MG63 (cell line): ENCODE data around the gene PCSK7. TPM values are rescaled to one million over a fixed set of nuclear protein-coding genes. Genes with fewer than 3 reads are reported as not detected.
"Not testable (repeated sequence)": the region's sequence is repeated elsewhere in the genome, so short reads cannot be mapped to it uniquely, and the experiment has no call there.

ENCODE experiments used
- DNase-seq: peaks from one replicate; pipeline ENCODE4 v3.0.0-alpha.2; 2020
- H3K27me3 ChIP-seq: fragments of 250-450 bp; sonication (Bioruptor Pico); 2 replicates; pipeline ENCODE4 v1.5.1; 2020; ENCODE audit warnings: mild to moderate bottlenecking, moderate library complexity
- H3K36me3 ChIP-seq: fragments of 250-450 bp; sonication (Bioruptor Pico); 2 replicates; pipeline ENCODE4 v1.5.1; 2020; ENCODE audit warnings: mild to moderate bottlenecking, moderate library complexity
- H3K4me3 ChIP-seq: fragments of 250-450 bp; sonication (Bioruptor Pico); 2 replicates; pipeline ENCODE4 v1.5.1; 2020; ENCODE audit warnings: mild to moderate bottlenecking, moderate library complexity
- H3K9me3 ChIP-seq: fragments of 250-450 bp; sonication (Bioruptor Pico); 2 replicates; pipeline ENCODE4 v1.5.1; 2020; ENCODE audit warnings: mild to moderate bottlenecking, moderate library complexity
- total RNA-seq: library from RNA; depleted of rRNA; stranded (reverse); fragments of >200 nt; shearing (Covaris generic); gene quantifications from 2 replicates; pipeline ENCODE4 v1.2.3, GENCODE V29; 2014; ENCODE audit warnings: low replicate concordance

The PCSK7 gene
- total RNA-seq, 1 experiment from 2014 or later = 24.9 TPM

DNA sequence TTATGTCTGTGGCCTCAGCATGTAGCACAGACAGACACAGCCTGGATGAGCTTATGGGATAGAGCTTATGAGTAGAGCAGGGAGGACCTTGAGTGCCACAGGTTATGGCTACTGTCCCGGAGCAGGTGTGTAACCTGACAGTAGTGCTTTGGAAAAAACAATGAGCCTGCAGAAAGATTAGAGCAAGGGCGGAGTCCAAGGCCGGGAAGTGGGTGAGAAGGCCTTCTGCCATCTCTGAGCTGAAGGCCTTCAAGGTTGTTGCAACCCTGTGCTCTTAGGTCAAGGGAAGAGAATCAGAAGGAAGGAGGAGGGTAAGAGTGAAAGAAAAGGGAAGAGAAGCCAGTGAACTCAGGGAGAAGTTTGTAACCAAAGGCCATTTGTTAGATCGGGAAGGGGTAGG, 36.6 kb downstream of the PCSK7 start:
- no peak overlapping the region for H3K4me3 ChIP-seq
- H3K36me3 ChIP-seq = no peaks in the 10 kb centered on the region; the same call in 1 of the 2 replicates
- H3K27me3 ChIP-seq = no peaks in the 10 kb centered on the region
- DNase-seq = no peak
- H3K9me3 ChIP-seq = no peaks in the 10 kb centered on the region

DNA sequence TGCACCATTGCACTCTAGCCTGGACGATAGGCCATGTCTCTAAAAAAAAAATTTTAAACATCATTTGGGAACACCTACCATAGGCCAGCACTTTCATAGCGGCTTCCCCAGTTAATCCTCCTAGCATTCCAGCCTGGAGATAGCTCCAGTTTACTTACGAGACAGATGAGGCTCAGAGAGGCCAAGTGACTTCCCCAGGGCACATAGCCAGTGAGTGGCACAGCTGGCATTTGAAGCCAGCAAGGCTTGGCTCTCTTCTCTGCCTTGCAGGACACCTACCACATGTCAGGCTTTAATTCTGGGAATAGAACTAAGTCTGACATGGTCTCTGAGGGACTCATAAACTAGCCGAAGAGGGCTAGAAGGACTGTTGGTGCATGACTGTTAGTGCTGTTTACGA, 37.6 kb downstream of the PCSK7 start:
- no peak for DNase-seq
- H3K36me3 ChIP-seq = no peaks in the 10 kb centered on the region; the same call in 1 of the 2 replicates
- no peaks in the 10 kb centered on the region for H3K27me3 ChIP-seq
- no peaks in the 10 kb centered on the region for H3K9me3 ChIP-seq
- no peak overlapping the region for H3K4me3 ChIP-seq

DNA sequence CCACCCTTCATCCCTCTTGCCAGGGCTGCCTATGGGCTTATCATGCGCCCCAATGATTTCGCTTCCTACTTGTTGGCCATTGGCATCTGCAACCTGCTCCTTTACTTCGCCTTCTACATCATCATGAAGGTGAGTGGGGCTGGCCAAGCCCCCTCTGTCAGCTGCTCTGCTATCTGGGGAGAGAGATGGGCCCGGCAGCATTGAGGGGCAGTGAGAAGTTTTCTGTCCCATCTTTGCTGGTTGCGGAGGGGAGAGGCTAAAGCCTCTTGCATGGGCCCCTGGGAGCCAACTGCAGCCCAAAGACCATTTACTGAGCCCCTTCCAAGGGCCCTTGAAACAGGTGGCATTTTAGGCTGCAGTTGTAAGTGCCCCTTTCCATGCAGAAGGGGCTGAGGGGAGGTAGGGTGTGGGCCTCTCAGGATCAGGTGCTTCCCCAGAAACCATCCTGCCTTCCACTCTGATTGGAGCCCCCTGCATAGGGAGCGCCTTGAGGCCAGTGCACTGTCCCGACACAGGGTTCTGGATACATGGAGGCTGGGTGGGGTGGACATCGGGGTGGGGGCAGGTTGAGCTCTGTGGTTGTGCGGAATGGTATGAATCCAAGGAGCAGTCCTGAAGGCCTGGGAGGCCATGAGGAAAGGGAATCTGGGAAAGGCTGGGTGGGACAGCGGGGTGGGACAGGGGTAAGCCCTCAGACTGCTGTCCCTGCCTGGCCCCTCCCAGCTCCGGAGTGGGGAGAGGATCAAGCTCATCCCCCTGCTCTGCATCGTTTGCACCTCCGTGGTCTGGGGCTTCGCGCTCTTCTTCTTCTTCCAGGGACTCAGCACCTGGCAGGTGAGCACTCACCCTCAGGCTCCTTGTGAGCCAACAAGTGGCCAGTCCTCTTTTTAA, 38.5 kb downstream of the PCSK7 start:
- DNase-seq = no peak
- no peaks in the 10 kb centered on the region for H3K27me3 ChIP-seq
- no peak overlapping the region for H3K4me3 ChIP-seq
- no peaks in the 10 kb centered on the region; the same call in 1 of the 2 replicates for H3K36me3 ChIP-seq
- H3K9me3 ChIP-seq = no peaks in the 10 kb centered on the region

DNA sequence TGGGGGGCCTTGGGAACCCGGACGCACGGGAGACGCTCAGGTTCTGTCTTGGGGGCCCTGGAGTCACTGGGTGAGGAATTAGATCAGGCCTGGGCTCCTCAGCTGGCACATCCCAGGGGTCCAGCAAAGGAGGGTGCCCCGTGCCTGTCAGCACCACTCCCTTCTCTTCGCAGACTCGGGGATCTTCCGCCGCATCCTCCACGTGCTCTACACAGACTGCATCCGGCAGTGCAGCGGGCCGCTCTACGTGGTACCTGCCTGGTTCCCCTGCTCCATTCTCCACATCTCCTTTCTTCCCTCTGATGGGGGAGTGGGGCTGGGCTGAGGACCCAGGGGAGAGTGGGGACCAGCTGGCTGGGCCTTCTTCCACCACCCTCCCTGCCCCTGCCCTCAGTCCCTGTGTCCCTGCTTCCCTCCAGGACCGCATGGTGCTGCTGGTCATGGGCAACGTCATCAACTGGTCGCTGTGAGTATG, 39.4 kb downstream of the PCSK7 start:
- no peaks in the 10 kb centered on the region; the same call in 1 of the 2 replicates for H3K36me3 ChIP-seq
- no peaks in the 10 kb centered on the region for H3K27me3 ChIP-seq
- no peaks in the 10 kb centered on the region for H3K9me3 ChIP-seq
- H3K4me3 ChIP-seq = no peak overlapping the region
- no peak for DNase-seq

DNA sequence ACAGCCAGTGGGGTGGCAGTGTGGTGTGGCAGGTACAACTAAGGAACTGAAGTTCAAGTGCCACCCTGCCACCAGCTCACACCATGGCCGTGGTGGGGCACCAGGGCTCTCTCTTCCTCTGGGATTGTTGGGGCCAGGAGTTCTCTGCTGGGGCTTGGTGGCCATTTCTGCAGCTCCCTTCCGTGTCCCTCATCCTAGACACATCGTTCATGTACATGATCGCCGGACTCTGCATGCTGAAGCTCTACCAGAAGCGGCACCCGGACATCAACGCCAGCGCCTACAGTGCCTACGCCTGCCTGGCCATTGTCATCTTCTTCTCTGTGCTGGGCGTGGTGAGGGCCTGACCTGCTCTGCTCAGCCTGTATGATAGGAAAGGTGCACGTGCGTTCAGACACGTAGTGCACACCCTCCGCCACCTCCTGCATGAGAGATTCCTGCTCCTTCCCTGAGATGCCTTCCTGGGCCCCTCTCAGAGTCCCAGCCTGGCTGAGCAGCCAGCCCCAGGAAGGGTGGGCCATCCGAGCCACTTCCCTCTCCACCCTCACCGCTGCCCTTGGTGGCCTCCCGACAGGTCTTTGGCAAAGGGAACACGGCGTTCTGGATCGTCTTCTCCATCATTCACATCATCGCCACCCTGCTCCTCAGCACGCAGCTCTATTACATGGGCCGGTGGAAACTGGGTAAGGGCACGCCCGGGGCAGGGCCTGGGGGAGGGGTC, 40.0 kb downstream of the PCSK7 start:
- H3K36me3 ChIP-seq = no peaks in the 10 kb centered on the region; the same call in 1 of the 2 replicates
- no peak overlapping the region for H3K4me3 ChIP-seq
- DNase-seq = no peak
- no peaks in the 10 kb centered on the region for H3K9me3 ChIP-seq
- no peaks in the 10 kb centered on the region for H3K27me3 ChIP-seq

DNA sequence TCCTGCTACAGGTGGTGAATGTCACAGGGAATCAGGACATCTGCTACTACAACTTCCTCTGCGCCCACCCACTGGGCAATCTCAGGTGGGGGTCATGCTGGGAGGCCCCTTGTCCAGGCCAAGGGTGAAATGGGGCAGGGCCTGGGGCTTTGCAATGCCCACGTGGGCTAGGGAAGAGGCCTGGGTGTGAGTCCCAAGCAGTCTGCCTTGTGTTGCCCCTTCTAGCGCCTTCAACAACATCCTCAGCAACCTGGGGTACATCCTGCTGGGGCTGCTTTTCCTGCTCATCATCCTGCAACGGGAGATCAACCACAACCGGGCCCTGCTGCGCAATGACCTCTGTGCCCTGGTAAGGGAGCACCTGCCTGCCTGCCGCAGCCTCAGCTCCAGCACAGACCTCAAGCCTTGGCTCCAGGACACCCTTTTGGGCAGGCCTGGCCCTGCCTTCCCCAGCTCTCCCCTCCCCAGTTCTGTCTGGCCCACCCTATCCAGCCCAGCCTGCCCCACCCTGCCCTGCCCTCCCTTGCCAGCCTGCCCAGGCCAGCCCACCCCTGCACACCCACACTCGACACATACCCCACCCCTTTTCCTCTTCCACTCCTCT, 41.8 kb downstream of the PCSK7 start:
- DNase-seq = no peak
- Histone ChIP-seq H3K27me3 (no peaks in the 10 kb centered on the region), H3K36me3 (no peaks in the 10 kb centered on the region; the same call in 1 of the 2 replicates), H3K9me3 (no peaks in the 10 kb centered on the region), H3K4me3 (no peak overlapping the region)

DNA sequence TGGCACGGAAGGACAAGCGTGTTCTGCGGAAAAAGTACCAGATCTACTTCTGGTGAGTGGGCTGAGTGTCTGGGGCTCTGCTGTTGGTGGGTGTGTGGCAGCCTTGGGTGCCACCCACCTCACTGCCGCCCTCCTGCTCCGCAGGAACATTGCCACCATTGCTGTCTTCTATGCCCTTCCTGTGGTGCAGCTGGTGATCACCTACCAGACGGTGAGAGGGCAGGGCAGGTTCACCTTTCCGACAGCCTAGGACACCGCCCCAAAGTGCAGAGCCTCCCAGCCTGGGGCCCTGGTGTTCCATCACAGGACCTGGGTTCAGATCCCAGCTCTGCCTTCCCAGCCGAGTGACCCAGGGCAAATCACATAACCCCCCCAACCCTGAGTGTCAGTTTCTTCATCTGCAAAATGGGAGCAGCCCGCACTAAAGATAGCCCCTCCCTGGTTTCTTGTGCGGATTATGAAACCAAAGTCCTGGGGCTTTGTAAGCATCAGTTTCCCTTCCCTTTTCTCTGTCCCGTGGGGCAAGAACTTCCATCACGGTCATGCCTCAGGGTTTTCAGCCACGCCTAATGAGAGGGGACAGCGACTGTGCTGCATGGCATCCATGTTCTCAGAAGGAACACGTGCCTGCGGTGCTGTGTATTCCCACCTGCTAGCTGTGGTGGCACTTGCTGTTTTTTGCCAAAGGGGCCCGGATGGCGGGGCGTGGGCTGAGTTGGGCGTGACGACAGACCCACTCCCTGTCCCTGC, 42.5 kb downstream of the PCSK7 start:
- no peak for DNase-seq
- H3K36me3 ChIP-seq = no peaks in the 10 kb centered on the region; the same call in 1 of the 2 replicates
- H3K27me3 ChIP-seq = no peaks in the 10 kb centered on the region
- no peak overlapping the region for H3K4me3 ChIP-seq
- H3K9me3 ChIP-seq = no peaks in the 10 kb centered on the region

DNA sequence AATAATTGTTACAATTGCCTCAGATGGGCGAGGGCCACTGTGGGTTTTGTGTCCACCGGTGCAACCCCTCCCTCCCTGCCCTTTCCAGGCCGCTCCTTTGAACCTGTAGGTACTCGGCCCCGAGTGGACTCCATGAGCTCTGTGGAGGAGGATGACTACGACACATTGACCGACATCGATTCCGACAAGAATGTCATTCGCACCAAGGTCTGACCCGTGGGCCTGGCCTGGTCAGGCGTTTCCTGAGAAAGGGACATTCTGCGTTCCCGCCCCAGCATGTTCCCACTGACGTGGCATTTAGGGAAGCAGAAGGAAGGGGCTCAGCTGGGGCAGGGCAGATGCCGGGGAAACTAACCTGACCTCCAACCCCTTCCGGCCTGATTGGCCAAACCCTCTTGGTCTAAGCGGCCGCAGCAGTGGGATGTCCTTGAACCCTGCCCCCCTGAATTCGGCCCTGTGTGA, 43.2 kb downstream of the PCSK7 start:
- H3K36me3 ChIP-seq = no peaks in the 10 kb centered on the region; the same call in 1 of the 2 replicates

DNA sequence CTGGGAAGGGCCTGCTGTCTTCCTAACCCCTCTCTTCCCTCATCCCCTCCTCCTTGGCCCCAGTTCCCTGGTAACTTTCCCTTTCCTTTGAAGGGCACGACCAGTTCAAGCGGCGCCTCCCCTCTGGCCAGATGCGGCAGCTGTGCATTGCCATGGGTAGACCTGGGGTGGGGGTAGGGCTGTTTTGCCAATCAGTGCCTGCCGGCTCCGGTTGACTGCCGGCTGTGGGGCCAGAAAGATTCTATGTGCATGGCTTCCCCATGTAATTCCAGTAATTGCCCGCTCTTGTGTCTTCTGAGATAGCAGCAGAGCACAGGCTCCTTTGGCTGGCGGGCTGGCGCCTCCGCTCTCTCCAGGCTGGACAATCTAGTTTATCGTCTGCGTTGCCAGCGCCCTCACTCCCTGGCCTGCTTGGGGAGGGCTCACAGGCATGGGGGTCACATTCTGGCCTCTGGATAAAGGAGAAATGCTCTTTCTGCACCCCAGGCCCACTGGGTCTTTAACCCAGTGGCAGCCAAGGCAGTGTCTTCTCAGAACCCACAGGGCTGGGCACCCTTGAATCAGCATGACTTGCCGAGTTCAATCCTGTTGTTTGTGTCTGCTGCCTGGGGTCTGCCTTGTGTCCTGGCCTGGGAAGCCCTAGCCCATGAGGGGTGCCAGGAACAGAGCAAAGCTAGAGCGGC, 43.9 kb downstream of the PCSK7 start:
- Histone ChIP-seq H3K36me3 (no peaks in the 10 kb centered on the region; the same call in 1 of the 2 replicates), H3K27me3 (no peaks in the 10 kb centered on the region), H3K9me3 (no peaks in the 10 kb centered on the region), H3K4me3 (no peak overlapping the region)
- no peak for DNase-seq

More for the DNA sequence above, 43.2 kb downstream of the PCSK7 start:
- no peak overlapping the region for H3K4me3 ChIP-seq
- H3K9me3 ChIP-seq = no peaks in the 10 kb centered on the region
- no peaks in the 10 kb centered on the region for H3K27me3 ChIP-seq
- no peak for DNase-seq

DNA sequence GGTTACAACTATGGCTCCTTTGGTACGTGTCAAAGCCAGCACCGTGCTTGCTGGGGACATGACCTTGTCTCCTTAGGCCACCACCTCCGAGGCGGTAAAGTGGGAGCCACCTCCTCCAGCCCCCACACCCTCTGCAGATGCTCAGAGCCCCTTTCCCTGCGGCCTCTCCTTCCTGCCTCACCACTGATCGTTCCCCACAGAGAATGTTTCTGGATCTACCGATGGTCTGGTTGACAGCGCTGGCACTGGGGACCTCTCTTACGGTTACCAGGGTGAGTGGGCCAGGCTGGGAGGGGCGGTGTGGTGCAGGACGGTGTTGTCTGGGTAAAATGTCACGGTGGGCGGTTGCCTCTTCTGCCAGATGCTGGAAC, 44.5 kb downstream of the PCSK7 start:
- no peak for DNase-seq
- H3K27me3 ChIP-seq = no peaks in the 10 kb centered on the region
- no peaks in the 10 kb centered on the region for H3K36me3 ChIP-seq
- H3K4me3 ChIP-seq = no peak overlapping the region
- no peaks in the 10 kb centered on the region for H3K9me3 ChIP-seq

DNA sequence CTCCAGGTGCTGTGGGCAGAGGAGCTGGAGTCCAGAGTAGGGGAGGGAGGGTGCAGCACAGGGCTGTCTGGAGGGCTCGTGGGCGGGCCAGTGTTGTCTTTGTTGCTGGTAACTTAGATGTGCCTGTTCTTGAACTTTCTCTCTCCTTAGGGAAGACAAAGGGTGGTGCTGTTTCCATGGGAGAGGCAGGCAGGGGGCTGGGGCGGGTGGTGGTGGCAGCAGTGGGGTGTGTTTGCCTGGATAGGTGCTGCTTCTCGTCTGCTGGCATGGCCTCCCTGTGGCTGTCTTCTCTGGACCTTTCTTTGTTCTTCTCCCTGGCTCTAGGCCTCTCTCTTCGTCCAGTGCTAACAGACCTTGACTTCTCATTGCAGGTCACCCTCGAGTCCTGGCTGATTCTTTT, 44.9 kb downstream of the PCSK7 start:
- Histone ChIP-seq H3K27me3 (no peaks in the 10 kb centered on the region), H3K36me3 (no peaks in the 10 kb centered on the region), H3K4me3 (no peak overlapping the region), H3K9me3 (no peaks in the 10 kb centered on the region)
- DNase-seq = no peak

DNA sequence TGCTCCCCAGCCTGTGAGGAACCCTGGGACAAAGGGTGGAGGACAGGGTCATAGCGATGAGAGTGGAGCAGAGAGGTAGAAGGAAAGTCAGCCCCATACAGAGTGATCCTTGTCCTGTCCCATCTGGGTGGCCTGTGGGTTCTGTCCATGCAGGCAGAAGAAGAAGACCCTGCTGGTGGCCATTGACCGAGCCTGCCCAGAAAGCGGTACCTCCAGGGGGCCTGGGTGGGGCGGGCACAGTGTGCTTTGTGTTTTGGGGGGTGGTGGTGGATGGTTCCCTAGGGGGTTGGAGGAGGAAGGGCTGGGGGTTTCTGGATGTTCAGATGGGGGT, 45.5 kb downstream of the PCSK7 start:
- H3K27me3 ChIP-seq = no peaks in the 10 kb centered on the region
- no peak for DNase-seq
- no peaks in the 10 kb centered on the region for H3K36me3 ChIP-seq
- no peaks in the 10 kb centered on the region for H3K9me3 ChIP-seq
- H3K4me3 ChIP-seq = no peak overlapping the region

DNA sequence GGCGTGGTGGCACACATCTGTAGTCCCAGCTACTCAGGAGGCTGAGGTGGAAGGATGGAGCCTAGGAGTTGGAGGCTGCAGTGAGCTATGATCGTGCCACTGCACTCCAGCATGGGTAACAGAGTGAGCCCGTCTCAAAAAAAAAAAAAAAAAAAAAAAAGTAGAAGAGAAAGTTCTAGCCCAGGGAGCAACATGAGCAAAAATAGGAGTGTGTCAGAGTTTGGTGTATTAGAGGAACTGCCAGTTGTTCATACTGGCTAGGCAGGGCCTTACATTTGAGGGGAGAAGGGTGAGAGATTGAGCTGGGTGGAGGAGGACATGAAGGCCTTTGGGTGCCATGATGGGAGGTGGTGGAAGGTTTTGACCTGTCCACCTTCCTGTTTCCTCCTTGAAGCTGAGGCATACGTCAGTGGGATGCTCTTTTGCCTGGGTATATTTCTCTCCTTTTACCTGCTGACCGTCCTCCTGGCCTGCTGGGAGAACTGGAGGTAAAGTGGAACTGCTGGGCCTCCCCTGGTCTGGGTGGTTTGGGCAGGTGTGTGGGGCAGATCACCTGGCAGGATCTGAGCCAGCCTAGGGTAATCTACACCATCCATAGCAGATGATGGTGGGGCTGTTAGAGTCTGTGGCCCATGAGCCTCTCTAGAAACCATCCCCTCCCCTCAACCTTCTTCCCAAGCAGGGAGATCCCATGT, 46.0 kb downstream of the PCSK7 start:
- Histone ChIP-seq H3K4me3 (no peak overlapping the region), H3K36me3 (no peaks in the 10 kb centered on the region)
- no peak for DNase-seq

DNA sequence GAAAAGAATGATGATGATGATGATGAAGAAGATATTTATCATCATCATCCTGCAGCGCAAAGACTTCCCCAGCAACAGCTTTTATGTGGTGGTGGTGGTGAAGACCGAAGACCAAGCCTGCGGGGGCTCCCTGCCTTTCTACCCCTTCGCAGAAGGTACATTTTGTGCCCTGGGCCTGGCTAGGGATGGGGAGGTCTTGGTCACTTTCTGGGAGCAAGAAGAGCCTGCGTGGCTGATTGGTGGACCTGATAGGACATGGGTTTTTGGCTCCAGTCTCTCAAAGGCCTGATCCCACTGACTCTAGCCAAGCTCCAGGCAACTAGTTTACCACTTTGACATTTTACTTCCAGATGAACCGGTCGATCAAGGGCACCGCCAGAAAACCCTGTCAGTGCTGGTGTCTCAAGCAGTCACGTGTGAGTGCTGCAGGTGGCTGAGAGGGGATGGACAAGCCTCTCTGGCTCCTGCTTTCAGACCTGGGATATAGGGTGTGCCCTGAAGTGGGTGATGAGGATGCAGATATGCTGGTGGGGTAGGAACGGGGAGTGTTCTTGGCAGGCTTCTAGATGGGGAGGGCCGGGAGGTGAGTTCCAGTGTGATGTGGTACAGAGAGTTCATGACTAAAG, 48.0 kb downstream of the PCSK7 start:
- no peak overlapping the region for H3K4me3 ChIP-seq
- H3K9me3 ChIP-seq = no peaks in the 10 kb centered on the region
- no peaks in the 10 kb centered on the region for H3K27me3 ChIP-seq
- H3K36me3 ChIP-seq = no peaks in the 10 kb centered on the region
- DNase-seq = no peak

More for the DNA sequence above, 46.0 kb downstream of the PCSK7 start:
- Histone ChIP-seq H3K9me3 (no peaks in the 10 kb centered on the region), H3K27me3 (no peaks in the 10 kb centered on the region)

DNA sequence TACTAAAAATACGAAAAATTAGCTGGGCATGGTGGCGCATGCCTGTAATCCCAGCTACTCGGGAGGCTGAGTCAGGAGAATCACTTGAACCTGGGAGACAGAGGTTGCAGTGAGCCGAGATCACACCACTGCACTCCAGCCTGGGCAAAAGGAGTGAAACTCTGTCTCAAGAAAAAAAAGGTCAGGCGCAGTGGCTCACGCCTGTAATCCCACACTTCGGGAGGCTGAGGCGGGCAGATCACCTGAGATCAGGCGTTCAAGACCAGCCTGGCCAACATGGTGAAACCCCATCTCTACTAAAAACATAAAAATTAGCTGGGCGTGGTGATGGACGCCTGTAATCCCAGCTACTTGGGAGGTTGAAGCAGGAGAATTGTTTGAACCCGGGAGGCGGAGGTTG, 48.7 kb downstream of the PCSK7 start:
- not testable (repeated sequence) for H3K4me3 ChIP-seq, DNase-seq, H3K9me3 ChIP-seq, H3K27me3 ChIP-seq, H3K36me3 ChIP-seq
